GM12878 (cell line): Measurements from ENCODE around the gene SMARCC1. TPM values are rescaled to one million over a fixed set of nuclear protein-coding genes. Genes with fewer than 3 reads are reported as not detected.

Experiments
- ATAC-seq: fragments of 200-7000 bp; cut with Tn5 transposase; 3 replicates; pipeline ENCODE4 v1.9.1; 2020; ENCODE audit warnings: mild to moderate bottlenecking, moderate library complexity
- BruUV-seq: library from RNA; stranded (reverse); fragments of 400-500 nt; replicated peaks from 2 replicates; lab custom pipeline; 2021; lab: Mats Ljungman, UMichigan
- CTCF ChIA-PET: fragments of 300-600 bp; sonication (Branson Sonifier 250); formaldehyde crosslinking; extraction: SDS; loops from one replicate; lab custom pipeline; 2021; ENCODE audit warnings: inconsistent platforms; lab: Yijun Ruan, JAX
- POLR2A ChIA-PET: fragments of 350-600 bp; formaldehyde crosslinking; extraction: SDS; loops from one replicate; lab custom pipeline; 2021; ENCODE audit warnings: inconsistent platforms; lab: Charles Lee
- RAD21 ChIA-PET: fragments of 300-600 bp; sonication (Branson Sonifier 250); formaldehyde crosslinking; loops from one replicate; lab custom pipeline; 2023; ENCODE audit warnings: antibody characterized with exemption; ENCODE audit not compliant: unreplicated experiment; lab: Charles Lee
- SMC1A ChIA-PET: fragments of 300-600 bp; sonication (Branson Sonifier 250); formaldehyde crosslinking; loops from one replicate; lab custom pipeline; 2023; ENCODE audit not compliant: unreplicated experiment, uncharacterized antibody; lab: Charles Lee
- DNase-seq: peaks from one replicate; pipeline ENCODE4 v3.0.0-alpha.2; 2011; ENCODE audit warnings: low read depth, low spot score
- FAIRE-seq: peaks from 3 replicates; lab custom pipeline; 2011; peaks lifted over from hg19 to GRCh38; lab: Jason Lieb, UNC
- H2AFZ ChIP-seq: 2 replicates; pipeline ENCODE4 v1.6.0; 2011; ENCODE audit warnings: low read depth, low read length, control low read depth; ENCODE audit not compliant: control insufficient read depth
- H3K27ac ChIP-seq: 2 replicates; pipeline ENCODE4 v1.5.1; 2011; ENCODE audit warnings: control low read depth; ENCODE audit not compliant: control insufficient read depth, insufficient read depth
- H3K27me3 ChIP-seq, 2 experiments: replicated peaks in 1 of 2; 2 replicates each; pipeline versions ENCODE4 v1.6.0 to v1.6.1; 2011; ENCODE audit warnings: low read length in 1 of 2; ENCODE audit not compliant: control insufficient read depth in 2 of 2, insufficient read depth in 2 of 2
- H3K36me3 ChIP-seq, 2 experiments: 2 replicates each; pipeline ENCODE4 v1.5.1; 2011; ENCODE audit warnings: low read length in 1 of 2; ENCODE audit not compliant: control insufficient read depth in 2 of 2, insufficient read depth in 2 of 2
- H3K4me1 ChIP-seq: 2 replicates; pipeline ENCODE4 v1.6.1; 2011; ENCODE audit warnings: mild to moderate bottlenecking, low read length, moderate library complexity, mixed read lengths; ENCODE audit not compliant: control insufficient read depth, insufficient read depth
- H3K4me2 ChIP-seq: 2 replicates; pipeline ENCODE4 v1.6.0; 2011; ENCODE audit warnings: control low read depth; ENCODE audit not compliant: control insufficient read depth, insufficient read depth
- H3K4me3 ChIP-seq: fragments of 200-600 bp; sonication (generic); 2 replicates; pipeline ENCODE4 v1.5.1; 2016
- H3K79me2 ChIP-seq: 2 replicates; pipeline ENCODE4 v1.6.0; 2011; ENCODE audit warnings: low read length; ENCODE audit not compliant: control insufficient read depth, insufficient read depth
- H3K9ac ChIP-seq: 2 replicates; pipeline ENCODE4 v1.8.0; 2011; ENCODE audit warnings: low read length, control low read depth, mixed read lengths; ENCODE audit not compliant: control insufficient read depth, insufficient read depth
- H3K9me3 ChIP-seq: replicated peaks from 3 replicates; pipeline ENCODE4 v1.5.1; 2011; ENCODE audit warnings: mild to moderate bottlenecking, low read length; ENCODE audit not compliant: control insufficient read depth, insufficient read depth
- H4K20me1 ChIP-seq: 2 replicates; pipeline ENCODE4 v1.6.0; 2011; ENCODE audit not compliant: control insufficient read depth, insufficient read depth
- ASH2L ChIP-seq: fragments of 300-600, 200-600 bp; sonication (generic); IDR thresholded peaks from 2 replicates; pipeline ENCODE4 v1.6.1; 2017; ENCODE audit warnings: low read depth, mild to moderate bottlenecking, borderline replicate concordance
- ATF3 ChIP-seq: IDR thresholded peaks from 2 replicates; pipeline ENCODE4 v1.6.1; 2011; ENCODE audit warnings: low read depth, mild to moderate bottlenecking, low read length, moderate library complexity, borderline replicate concordance; ENCODE audit errors: extremely low read depth
- ESRRA ChIP-seq: IDR thresholded peaks from 2 replicates; pipeline ENCODE4 v1.6.1; 2012; ENCODE audit warnings: mild to moderate bottlenecking, low read length, improper control_type of control experiment
- GABPA ChIP-seq: IDR thresholded peaks from 2 replicates; pipeline ENCODE4 v1.6.1; 2014; ENCODE audit warnings: antibody characterized with exemption, low read depth, mild to moderate bottlenecking, inconsistent platforms
- HDGF ChIP-seq: fragments of 450-650 bp; IDR thresholded peaks from 2 replicates; pipeline ENCODE4 v1.6.1; 2016; ENCODE audit warnings: antibody characterized with exemption
- HSF1 ChIP-seq: fragments of 150-350 bp; IDR thresholded peaks from 2 replicates; pipeline ENCODE4 v1.6.1; 2014; ENCODE audit warnings: mild to moderate bottlenecking, low read depth, low read length
- RELA ChIP-seq: fragments of 450-650 bp; IDR thresholded peaks from 2 replicates; pipeline ENCODE4 v1.8.0; 2014; ENCODE audit warnings: borderline replicate concordance; ENCODE audit not compliant: partially characterized antibody
- REST ChIP-seq: IDR thresholded peaks from 2 replicates; pipeline ENCODE4 v1.6.1; 2012; ENCODE audit warnings: mild to moderate bottlenecking, low read depth, low read length
- SUPT20H ChIP-seq: IDR thresholded peaks from 2 replicates; pipeline ENCODE4 v1.6.1; 2011; ENCODE audit warnings: low read depth, mild to moderate bottlenecking, low read length, moderate library complexity, borderline replicate concordance; ENCODE audit not compliant: control insufficient read depth
- TBL1XR1 ChIP-seq: IDR thresholded peaks from 2 replicates; pipeline ENCODE4 v1.6.1; 2012; ENCODE audit warnings: low read depth, low read length, improper control_type of control experiment
- ZBED1 ChIP-seq: IDR thresholded peaks from 2 replicates; pipeline ENCODE4 v1.6.1; 2016; ENCODE audit warnings: borderline replicate concordance
- ZNF217 ChIP-seq: fragments of 450-650 bp; IDR thresholded peaks from 2 replicates; pipeline ENCODE4 v1.6.1; 2017; ENCODE audit warnings: antibody characterized with exemption, mild to moderate bottlenecking
- ZNF687 ChIP-seq: fragments of 450-650 bp; IDR thresholded peaks from 2 replicates; pipeline ENCODE4 v1.6.1; 2017; ENCODE audit warnings: mild to moderate bottlenecking, moderate library complexity
- WGBS: methylation state at CpG from one replicate; pipeline ENCODE4 v1.1.6; 2016; ENCODE audit warnings: low lambda C conversion rate; ENCODE audit not compliant: insufficient replicate concordance, insufficient coverage; ENCODE audit errors: missing lambda C conversion rate; 5-methylcytosine and 5-hydroxymethylcytosine counted together
- in situ Hi-C: fragments of 300-500 bp; cut with MboI; formaldehyde crosslinking; loops from 9 replicates; pipeline ENCODE4 v1.14.3; 2018; ENCODE audit warnings: mixed read lengths
- intact Hi-C: fragments of 100-400 bp; cut with micrococcal nuclease; formaldehyde crosslinking; loops from one replicate; pipeline ENCODE4 v1.14.2; 2022; ENCODE audit not compliant: unreplicated experiment
- polyA plus RNA-seq, 11 experiments: library from polyadenylated mRNA; depleted of rRNA in 4 of 11; unstranded in 6 of 11; stranded (reverse) in 5 of 11; fragments of >200 nt; fragmentation: Nextera tagmentation in 4 of 11; fragmentation: Illumina TruSeq in 1 of 11; extraction: Ambion mirVana in 4 of 11; extraction: Trizol in 1 of 11; gene quantifications; 1 replicate in 1 of 11; 2 replicates in 10 of 11; pipeline versions ENCODE4 v1.2.1 to v1.2.3, GENCODE V29; 2011 to 2016; ENCODE audit warnings: inconsistent platforms in 2 of 11, missing spikeins in 2 of 11, low read depth in 1 of 11
- total RNA-seq, 4 experiments: library from RNA; depleted of rRNA in 3 of 4; stranded (reverse); fragments of >200 nt in 3 of 4; fragmentation: Illumina TruSeq in 1 of 4; extraction: Trizol in 1 of 4; gene quantifications; 2 replicates each; pipeline versions ENCODE4 v1.2.1 to v1.2.3, GENCODE V29; 2013 to 2021

Gene SMARCC1
- total and polyA plus RNA-seq, 10 of the 15 experiments (the other 5 are each of a cell fraction or from before 2014, with no cell fraction given), result 26.6 to 147 (median 57.1) TPM

- H3K4me3 ChIP-seq, result no peak overlapping the region
- no peaks in the 10 kb centered on the region for H3K36me3 ChIP-seq
- H2AFZ ChIP-seq, result no peak overlapping the region
- intact Hi-C loops (no loop called here), in situ Hi-C loops (no loop called here)
- FAIRE-seq, result no peak
- no peaks in the 10 kb centered on the region for H3K27me3 ChIP-seq
- no peak overlapping the region for H3K27ac ChIP-seq
- WGBS, result 98% methylated on average over 16 of the region's 16 CpGs
- ChIA-PET RAD21 (interaction anchor here (1.1 kb wide), 1 partner anchor 271 kb away, joined by 3 read pairs; no protein-coding TSS in a partner anchor), POLR2A (interaction anchor here (0.6 kb wide), 1 partner anchor 321 kb away, joined by 5 read pairs; no protein-coding TSS in a partner anchor), CTCF (interaction anchor here (5.1 kb wide), 1 partner anchor 269 kb away, joined by 83 read pairs; no protein-coding TSS in a partner anchor), SMC1A (no interaction called here)
- no peak for DNase-seq
- H3K79me2 ChIP-seq, result no peaks in the 10 kb centered on the region
- no peak for ATAC-seq
- no TSS peak for BruUV-seq
- H3K9me3 ChIP-seq, result no peaks in the 10 kb centered on the region; the same call in 2 of the 3 replicates
- no peak overlapping the region for H3K4me2 ChIP-seq
- no peaks in the 10 kb centered on the region for H3K4me1 ChIP-seq
- no peaks in the 10 kb centered on the region for H4K20me1 ChIP-seq
- H3K9ac ChIP-seq, result no peak overlapping the region
- no peak for TF ChIP-seq ZBED1
- no peak for TF ChIP-seq ESRRA
- no peak for TF ChIP-seq GABPA
- TF ChIP-seq SUPT20H, result no peak
- TF ChIP-seq REST, result no peak
- no peak for TF ChIP-seq RELA
- TF ChIP-seq HDGF, result no peak
- no peak for TF ChIP-seq ZNF687
- no peak for TF ChIP-seq TBL1XR1
- TF ChIP-seq HSF1, result no peak
- TF ChIP-seq ZNF217, result no peak
- no peak for TF ChIP-seq ATF3
- no peak for TF ChIP-seq ASH2L
These were observed 9.6 kb upstream of the SMARCC1 start for GRCh38 chr3:47791193-47791855.
